CD14-positive monocyte (primary cell): ENCODE results near the gene PRCD. TPM values are rescaled to one million over a fixed set of nuclear protein-coding genes. Genes with fewer than 3 reads are reported as not detected.
A peak's percentile ranks its signal among the peaks of the same experiment; 100 is the strongest.
"Not testable (repeated sequence)": the region's sequence is repeated elsewhere in the genome, so short reads cannot be mapped to it uniquely, and the experiment has no call there.

Experiments
- DNase-seq, 3 donors: peaks; one replicate each; pipeline ENCODE4 v3.0.0-alpha.2; 2011 to 2022
- H2AFZ ChIP-seq: 2 replicates; pipeline ENCODE4 v1.6.0; 2012; ENCODE audit warnings: mild to moderate bottlenecking, low read depth, low read length, inconsistent platforms; ENCODE audit not compliant: insufficient read depth, poor library complexity, severe bottlenecking
- H3K27ac ChIP-seq, 2 donors: 1 replicate in 1 of 2; 2 replicates in 1 of 2; pipeline ENCODE4 v1.5.1; 2012 to 2013; ENCODE audit warnings: low read length in 2 of 2, control low read depth in 1 of 2, inconsistent platforms in 1 of 2, low read depth in 1 of 2, mild to moderate bottlenecking in 1 of 2
- H3K27me3 ChIP-seq, 2 donors: one replicate each; pipeline versions ENCODE4 v1.6.0 to v1.6.1; 2011 to 2013; ENCODE audit warnings: low read length in 2 of 2; ENCODE audit not compliant: control insufficient read depth in 2 of 2, insufficient read depth in 2 of 2
- H3K36me3 ChIP-seq, 2 donors: replicated peaks in 1 of 2; 1 replicate in 1 of 2; 2 replicates in 1 of 2; pipeline versions ENCODE4 v1.5.1 to v1.6.1; 2012 to 2013; ENCODE audit warnings: low read length in 2 of 2, control low read depth in 1 of 2, inconsistent platforms in 1 of 2, mild to moderate bottlenecking in 1 of 2; ENCODE audit not compliant: insufficient read depth in 2 of 2, control insufficient read depth in 1 of 2
- H3K4me1 ChIP-seq, 2 donors: 1 replicate in 1 of 2; 2 replicates in 1 of 2; pipeline versions ENCODE4 v1.5.1 to v1.6.1; 2012 to 2013; ENCODE audit warnings: low read length in 2 of 2, control low read depth in 1 of 2, inconsistent platforms in 1 of 2, mild to moderate bottlenecking in 1 of 2, moderate library complexity in 1 of 2; ENCODE audit not compliant: insufficient read depth in 2 of 2, control insufficient read depth in 1 of 2
- H3K4me2 ChIP-seq: replicated peaks from 2 replicates; pipeline ENCODE3; 2012; ENCODE audit warnings: low read length, moderate library complexity, mild to moderate bottlenecking; ENCODE audit not compliant: poor library complexity, severe bottlenecking; ENCODE audit errors: extremely low read depth
- H3K4me3 ChIP-seq, 3 experiments: fragments of 200-600 bp in 1 of 3; sonication (generic) in 1 of 3; replicated peaks in 1 of 3; 1 replicate in 2 of 3; 2 replicates in 1 of 3; pipeline ENCODE4 v1.5.1; 2011 to 2013; ENCODE audit warnings: low read length in 3 of 3, mild to moderate bottlenecking in 3 of 3, control low read depth in 2 of 3, low read depth in 2 of 3, inconsistent platforms in 1 of 3, moderate library complexity in 1 of 3
- H3K79me2 ChIP-seq: 2 replicates; pipeline ENCODE4 v1.6.0; 2012; ENCODE audit warnings: mild to moderate bottlenecking, control low read depth, inconsistent platforms, low read length, moderate library complexity; ENCODE audit not compliant: insufficient read depth
- H3K9ac ChIP-seq: 2 replicates; pipeline ENCODE4 v1.6.0; 2017; ENCODE audit warnings: low read length, mild to moderate bottlenecking; ENCODE audit not compliant: insufficient read depth, poor library complexity, severe bottlenecking
- H3K9me3 ChIP-seq, 2 donors: replicated peaks in 1 of 2; 1 replicate in 1 of 2; 2 replicates in 1 of 2; pipeline versions ENCODE4 v1.5.1 to v1.6.1; 2012 to 2013; ENCODE audit warnings: low read length in 2 of 2, control low read depth in 1 of 2; ENCODE audit not compliant: control insufficient read depth in 1 of 2, insufficient read depth in 1 of 2
- H4K20me1 ChIP-seq: 2 replicates; pipeline ENCODE4 v1.6.0; 2012; ENCODE audit warnings: mild to moderate bottlenecking, low read length, control low read depth, moderate library complexity; ENCODE audit not compliant: insufficient read depth
- H3K27ac Mint-ChIP-seq, 7 donors: one replicate each; pipeline ENCODE4 v1.8.0; 2020; ENCODE audit warnings: mild to moderate bottlenecking in 7 of 7, mixed read lengths in 7 of 7, moderate library complexity in 6 of 7, inconsistent platforms in 2 of 7
- H3K27me3 Mint-ChIP-seq, 3 donors: one replicate each; pipeline ENCODE4 v1.8.0; 2021 to 2022; ENCODE audit warnings: low read depth in 3 of 3, mild to moderate bottlenecking in 3 of 3, mixed read lengths in 3 of 3, moderate library complexity in 3 of 3, inconsistent platforms in 1 of 3
- H3K36me3 Mint-ChIP-seq, 2 donors: one replicate each; pipeline ENCODE4 v1.8.0; 2020; ENCODE audit warnings: mixed read lengths in 2 of 2, inconsistent platforms in 1 of 2, mild to moderate bottlenecking in 1 of 2
- H3K4me1 Mint-ChIP-seq: one replicate; pipeline ENCODE4 v1.8.0; 2020; ENCODE audit warnings: mild to moderate bottlenecking, mixed read lengths
- H3K4me3 Mint-ChIP-seq, 2 donors: one replicate each; pipeline ENCODE4 v1.8.0; 2020; ENCODE audit warnings: mild to moderate bottlenecking in 2 of 2, mixed read lengths in 2 of 2, moderate library complexity in 1 of 2
- H3K9me3 Mint-ChIP-seq, 7 donors: one replicate each; pipeline ENCODE4 v1.8.0; 2020 to 2022; ENCODE audit warnings: mixed read lengths in 7 of 7, mild to moderate bottlenecking in 6 of 7, moderate library complexity in 6 of 7, inconsistent platforms in 2 of 7
- WGBS: methylation state at CpG from one replicate; pipeline ENCODE4 v1.1.5; 2013; ENCODE audit warnings: missing lambda C conversion rate; ENCODE audit not compliant: insufficient coverage; 5-methylcytosine and 5-hydroxymethylcytosine counted together
- intact Hi-C, 2 donors: fragments of 100-400 bp; cut with micrococcal nuclease; formaldehyde crosslinking; loops; one replicate each; pipeline versions ENCODE4 v1.15.0 to v1.15.1; 2023
- polyA plus RNA-seq, 3 donors: library from polyadenylated mRNA; depleted of rRNA in 1 of 3; unstranded in 2 of 3; stranded (reverse) in 1 of 3; fragments of 300-500 nt in 2 of 3; fragments of >200 nt in 1 of 3; fragmentation: Illumina TruSeq in 2 of 3; gene quantifications; 1 replicate in 2 of 3; 2 replicates in 1 of 3; pipeline ENCODE4 v1.2.3, GENCODE V29; 2012 to 2021
- TF ChIP-seq, protein P1 (sequence below): fragments of 200-600 bp; IDR thresholded peaks from one replicate; pipeline ENCODE4 v1.8.0; 2022; ENCODE audit warnings: antibody characterized with exemption, mild to moderate bottlenecking

PRCD gene
- polyA plus RNA-seq, 3 donors = not detected

DNA sequence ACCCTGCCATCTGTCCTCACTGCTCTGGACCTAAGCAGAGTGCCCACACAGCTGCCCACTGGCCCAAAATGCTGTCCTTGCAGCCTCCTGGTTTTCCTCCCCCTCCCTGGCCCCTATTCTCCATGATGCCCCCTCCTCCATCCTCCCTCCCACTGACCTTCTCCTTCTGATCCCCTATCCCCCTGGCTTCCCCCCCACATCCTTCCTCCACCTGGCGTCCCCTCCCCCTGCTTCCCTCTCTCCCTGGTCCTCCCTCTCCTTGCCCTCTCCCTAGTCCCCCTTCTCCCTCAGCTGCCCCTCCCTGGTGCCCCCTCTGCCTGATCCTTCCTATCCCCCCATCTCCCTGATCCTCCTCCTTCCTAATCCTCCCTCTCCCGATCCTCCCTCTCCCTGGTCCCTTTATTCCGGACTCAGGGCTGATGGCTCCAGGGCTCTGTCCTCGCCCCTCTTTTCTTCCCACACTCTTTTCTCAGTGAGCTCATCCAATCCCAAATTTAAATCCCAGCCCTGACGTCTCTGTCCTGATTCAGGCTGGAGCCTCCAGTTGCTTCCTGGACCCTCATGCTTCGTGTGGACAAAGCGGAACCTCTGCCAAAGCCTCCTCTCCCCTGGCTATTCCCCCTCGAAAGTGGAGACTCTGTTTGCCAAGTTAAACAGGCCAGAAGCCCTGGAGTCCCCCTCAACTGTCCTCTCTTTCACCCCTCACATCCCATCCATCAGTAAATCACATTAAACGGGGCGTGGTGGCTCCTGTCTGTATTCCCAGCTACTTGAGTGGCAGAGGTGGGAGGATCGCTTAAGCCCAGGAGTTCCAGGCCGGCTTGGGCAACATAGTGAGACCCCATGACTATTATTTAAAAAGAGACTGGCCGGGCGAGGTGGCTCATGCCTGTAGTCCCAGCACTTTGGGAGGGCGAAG lies 20.5 kb upstream of the PRCD start:
- Histone ChIP-seq H3K79me2 (no peaks in the 10 kb centered on the region), H3K36me3 (no peaks in the 10 kb centered on the region), H4K20me1 (no peaks in the 10 kb centered on the region), H3K4me1 (peaks cover 16 to 24% of the 10 kb centered on the region in 2 donors), H3K27me3 (peaks cover 0 to 4% of the 10 kb centered on the region in 2 donors), H3K9me3 (no peaks in the 10 kb centered on the region), H2AFZ (no peak overlapping the region), H3K9ac (no peak overlapping the region), H3K4me2 (no peak overlapping the region), H3K4me3 (no peak overlapping the region), H3K27ac (no peak overlapping the region)
- TF ChIP-seq, protein P1, sequence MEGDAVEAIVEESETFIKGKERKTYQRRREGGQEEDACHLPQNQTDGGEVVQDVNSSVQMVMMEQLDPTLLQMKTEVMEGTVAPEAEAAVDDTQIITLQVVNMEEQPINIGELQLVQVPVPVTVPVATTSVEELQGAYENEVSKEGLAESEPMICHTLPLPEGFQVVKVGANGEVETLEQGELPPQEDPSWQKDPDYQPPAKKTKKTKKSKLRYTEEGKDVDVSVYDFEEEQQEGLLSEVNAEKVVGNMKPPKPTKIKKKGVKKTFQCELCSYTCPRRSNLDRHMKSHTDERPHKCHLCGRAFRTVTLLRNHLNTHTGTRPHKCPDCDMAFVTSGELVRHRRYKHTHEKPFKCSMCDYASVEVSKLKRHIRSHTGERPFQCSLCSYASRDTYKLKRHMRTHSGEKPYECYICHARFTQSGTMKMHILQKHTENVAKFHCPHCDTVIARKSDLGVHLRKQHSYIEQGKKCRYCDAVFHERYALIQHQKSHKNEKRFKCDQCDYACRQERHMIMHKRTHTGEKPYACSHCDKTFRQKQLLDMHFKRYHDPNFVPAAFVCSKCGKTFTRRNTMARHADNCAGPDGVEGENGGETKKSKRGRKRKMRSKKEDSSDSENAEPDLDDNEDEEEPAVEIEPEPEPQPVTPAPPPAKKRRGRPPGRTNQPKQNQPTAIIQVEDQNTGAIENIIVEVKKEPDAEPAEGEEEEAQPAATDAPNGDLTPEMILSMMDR = no peak
- Mint-ChIP-seq H3K4me3 (peak overlapping the region in 1 of 2 donors; percentile 53), H3K9me3 (no peaks in the 10 kb centered on the region), H3K4me1 (peaks cover 21% of the 10 kb centered on the region), H3K27me3 (peaks cover 18 to 20% (median 18%) of the 10 kb centered on the region in 3 donors), H3K27ac (peak overlapping the region in 1 of 7 donors; percentile 48), H3K36me3 (no peaks in the 10 kb centered on the region)
- 89% methylated on average over 13 of the region's 15 CpGs for WGBS
- DNase-seq = no peak
- intact Hi-C loops = no loop called here

DNA sequence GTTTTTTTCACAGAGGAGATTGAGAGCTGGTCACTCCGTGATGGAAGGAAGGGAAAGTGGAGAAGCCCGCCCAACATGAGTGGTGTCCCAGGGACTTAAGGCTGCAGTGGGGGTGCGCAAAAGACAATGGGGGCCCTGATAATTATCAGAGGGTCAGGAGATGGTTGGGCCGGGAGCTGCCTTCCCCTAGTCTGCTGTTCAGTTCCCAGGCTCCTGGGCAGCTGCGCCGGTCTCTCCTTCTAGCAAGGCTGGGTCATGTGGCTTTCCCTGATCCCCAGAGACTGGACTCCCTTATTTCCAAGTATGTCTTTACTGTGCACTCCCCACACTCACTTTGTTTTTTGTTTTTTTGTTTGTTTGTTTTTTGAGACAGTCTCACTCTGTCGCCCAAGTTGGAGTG lies 18.6 kb upstream of the PRCD start:
- WGBS = 96% methylated on average over 6 of the region's 7 CpGs
- no peak overlapping the region for H3K4me3 Mint-ChIP-seq
- no peak for DNase-seq
- Histone ChIP-seq H3K4me1 (peaks cover 2 to 9% of the 10 kb centered on the region in 2 donors), H2AFZ (no peak overlapping the region), H3K27ac (no peak overlapping the region), H3K9me3 (no peaks in the 10 kb centered on the region), H4K20me1 (no peaks in the 10 kb centered on the region), H3K36me3 (no peaks in the 10 kb centered on the region), H3K4me2 (no peak overlapping the region), H3K79me2 (no peaks in the 10 kb centered on the region), H3K9ac (no peak overlapping the region), H3K27me3 (peaks cover 0 to 4% of the 10 kb centered on the region in 2 donors), H3K4me3 (no peak overlapping the region)
- peaks cover 0 to 2% (median 0%) of the 10 kb centered on the region in 7 donors for H3K9me3 Mint-ChIP-seq
- peaks cover 7% of the 10 kb centered on the region for H3K4me1 Mint-ChIP-seq
- intact Hi-C loops = loop anchor here in 1 of 2 donors (10.0 kb wide), 1 partner anchor 184 kb away; no protein-coding TSS in a partner anchor
- H3K36me3 Mint-ChIP-seq = no peaks in the 10 kb centered on the region
- TF ChIP-seq, protein P1 = no peak
- peak overlapping the region in 2 of 7 donors; percentile 6 to 27 for H3K27ac Mint-ChIP-seq
- H3K27me3 Mint-ChIP-seq = peaks cover 16 to 22% (median 22%) of the 10 kb centered on the region in 3 donors

DNA sequence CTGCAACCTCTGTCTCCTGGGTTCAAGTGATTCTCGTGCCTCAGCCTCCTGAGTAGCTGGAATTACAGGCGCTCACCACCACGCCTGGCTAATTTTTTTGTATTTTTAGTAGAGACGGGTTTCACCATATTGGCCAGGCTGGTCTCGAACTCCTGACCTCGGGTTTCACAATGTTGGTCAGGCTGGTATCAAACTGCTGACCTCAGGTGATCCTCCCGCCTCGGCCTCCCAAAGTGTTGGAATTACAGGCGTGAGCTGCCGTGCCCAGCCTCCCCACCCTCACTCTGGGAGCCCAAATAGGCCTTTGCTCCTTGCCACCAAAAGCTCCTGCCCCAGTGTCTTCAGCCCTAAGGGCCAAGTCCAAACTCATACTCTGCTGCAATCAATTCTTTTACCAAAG lies 18.2 kb upstream of the PRCD start:
- not testable (repeated sequence) for H3K27ac ChIP-seq, H3K27me3 ChIP-seq, H3K9ac ChIP-seq, H3K4me1 ChIP-seq, H3K36me3 ChIP-seq, H3K9me3 Mint-ChIP-seq, H3K79me2 ChIP-seq, H3K4me3 Mint-ChIP-seq, H3K4me2 ChIP-seq, H3K9me3 ChIP-seq, H3K36me3 Mint-ChIP-seq, H3K4me3 ChIP-seq, H4K20me1 ChIP-seq, H2AFZ ChIP-seq, H3K4me1 Mint-ChIP-seq, DNase-seq
- peak overlapping the region in 1 of 7 donors; percentile 6 for H3K27ac Mint-ChIP-seq
- peaks cover 13 to 23% (median 22%) of the 10 kb centered on the region in 3 donors for H3K27me3 Mint-ChIP-seq
- intact Hi-C loops = loop anchor here (2.0 to 10.0 kb wide), 2 partner anchors 65 to 183 kb away; no protein-coding TSS in a partner anchor
- WGBS = 96% methylated on average over 5 of the region's 10 CpGs
